WI38 (cell line): ENCODE results near the gene SF3B1.
"Not testable (repeated sequence)": the region's sequence is repeated elsewhere in the genome, so short reads cannot be mapped to it uniquely, and the experiment has no call there.

ENCODE experiments used
- H3K4me3 ChIP-seq: 2 replicates; pipeline ENCODE4 v1.5.1; 2011; ENCODE audit warnings: low read depth, mild to moderate bottlenecking, control low read depth, low read length
- TF ChIP-seq, protein P1 (sequence below): IDR thresholded peaks from 2 replicates; pipeline ENCODE4 v1.5.1; 2012; ENCODE audit warnings: low read depth, mild to moderate bottlenecking, control low read depth, low read length

Gene SF3B1

DNA sequence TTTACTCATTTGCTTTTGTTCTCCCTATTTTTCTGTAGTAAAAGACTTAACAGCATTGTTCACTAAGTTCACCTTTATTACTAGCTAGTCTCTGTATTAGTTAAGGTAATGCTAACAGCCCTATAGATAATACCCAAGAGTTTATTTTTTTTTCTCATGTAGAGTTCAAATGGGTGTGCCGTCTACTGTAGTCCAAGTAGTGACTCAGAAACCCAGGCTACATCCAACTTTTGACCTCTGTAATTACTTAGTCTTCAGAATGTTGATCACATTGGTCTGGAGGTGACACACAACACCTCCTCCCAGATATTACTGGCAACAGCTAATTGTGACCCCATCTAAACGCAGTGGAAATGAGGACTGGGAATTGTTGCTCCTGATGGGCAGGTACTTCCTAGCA is 26.2 kb upstream of the SF3B1 start:
- TF ChIP-seq, protein P1, sequence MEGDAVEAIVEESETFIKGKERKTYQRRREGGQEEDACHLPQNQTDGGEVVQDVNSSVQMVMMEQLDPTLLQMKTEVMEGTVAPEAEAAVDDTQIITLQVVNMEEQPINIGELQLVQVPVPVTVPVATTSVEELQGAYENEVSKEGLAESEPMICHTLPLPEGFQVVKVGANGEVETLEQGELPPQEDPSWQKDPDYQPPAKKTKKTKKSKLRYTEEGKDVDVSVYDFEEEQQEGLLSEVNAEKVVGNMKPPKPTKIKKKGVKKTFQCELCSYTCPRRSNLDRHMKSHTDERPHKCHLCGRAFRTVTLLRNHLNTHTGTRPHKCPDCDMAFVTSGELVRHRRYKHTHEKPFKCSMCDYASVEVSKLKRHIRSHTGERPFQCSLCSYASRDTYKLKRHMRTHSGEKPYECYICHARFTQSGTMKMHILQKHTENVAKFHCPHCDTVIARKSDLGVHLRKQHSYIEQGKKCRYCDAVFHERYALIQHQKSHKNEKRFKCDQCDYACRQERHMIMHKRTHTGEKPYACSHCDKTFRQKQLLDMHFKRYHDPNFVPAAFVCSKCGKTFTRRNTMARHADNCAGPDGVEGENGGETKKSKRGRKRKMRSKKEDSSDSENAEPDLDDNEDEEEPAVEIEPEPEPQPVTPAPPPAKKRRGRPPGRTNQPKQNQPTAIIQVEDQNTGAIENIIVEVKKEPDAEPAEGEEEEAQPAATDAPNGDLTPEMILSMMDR, result no peak
- no peak overlapping the region for H3K4me3 ChIP-seq

DNA sequence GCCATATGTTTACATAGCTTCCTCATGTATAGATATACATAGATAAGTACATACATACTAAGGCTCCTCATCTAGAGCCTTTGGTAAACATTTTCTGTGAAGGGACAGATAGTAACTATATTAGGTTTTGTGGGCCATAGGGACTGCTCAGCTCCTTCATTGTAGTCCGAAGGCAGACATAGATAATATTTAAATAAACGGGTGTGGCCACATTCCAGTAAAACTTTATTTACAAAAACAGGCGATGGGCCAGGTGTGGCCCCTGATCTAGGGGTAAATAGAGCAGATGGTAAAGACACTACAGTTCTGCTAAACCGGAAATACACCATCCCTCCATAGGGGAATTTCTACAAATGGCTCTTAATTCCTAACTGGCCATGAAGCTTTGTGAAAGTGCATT is 25.8 kb upstream of the SF3B1 start:
- no peak overlapping the region for H3K4me3 ChIP-seq
- TF ChIP-seq, protein P1, result no peak

GRCh38 chr2:197455428-197455827 is 20.6 kb upstream of the SF3B1 start:
- TF ChIP-seq, protein P1, result no peak
- no peak overlapping the region for H3K4me3 ChIP-seq

DNA sequence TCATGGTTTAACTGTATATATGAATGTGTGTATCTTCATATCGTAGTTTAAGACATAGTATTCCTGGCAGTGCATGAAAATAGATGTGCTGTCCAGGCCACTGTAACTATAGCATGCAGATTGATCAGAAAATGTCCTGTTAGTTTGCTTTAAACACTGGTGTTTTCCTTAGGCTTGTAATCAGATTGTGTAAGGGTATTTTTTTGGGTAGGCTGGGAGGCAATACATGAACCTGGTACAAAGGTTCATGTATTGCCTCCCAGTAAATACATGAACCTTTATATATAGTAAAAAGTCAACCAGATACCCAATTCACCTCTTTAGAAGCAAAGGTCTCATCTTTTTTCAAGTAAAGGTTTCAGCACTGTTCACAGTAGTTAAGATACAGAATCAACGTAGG is 20.1 kb upstream of the SF3B1 start:
- peak overlapping the region; percentile 97 for H3K4me3 ChIP-seq
- TF ChIP-seq, protein P1, result no peak

- H3K4me3 ChIP-seq, result peak overlapping the region; percentile 97
Observed at GRCh38 chr2:197453914-197454398, 19.1 kb upstream of the SF3B1 start.

GRCh38 chr2:197453123-197453913 is 18.5 kb upstream of the SF3B1 start, which contains the start of gene COQ10B:
TSS of gene COQ10B (plus strand) at chr2:197453552. CDS start at chr2:197453561, 9 bp downstream.
- TF ChIP-seq, protein P1, result 0 out of 2 replicates have a peak, but pooled peaks have one; percentile 7
- peak within 1 kb of the TSS; percentile 97 for H3K4me3 ChIP-seq

More at GRCh38 chr2:197453914-197454398, 19.1 kb upstream of the SF3B1 start:
- TF ChIP-seq, protein P1, result no peak

DNA sequence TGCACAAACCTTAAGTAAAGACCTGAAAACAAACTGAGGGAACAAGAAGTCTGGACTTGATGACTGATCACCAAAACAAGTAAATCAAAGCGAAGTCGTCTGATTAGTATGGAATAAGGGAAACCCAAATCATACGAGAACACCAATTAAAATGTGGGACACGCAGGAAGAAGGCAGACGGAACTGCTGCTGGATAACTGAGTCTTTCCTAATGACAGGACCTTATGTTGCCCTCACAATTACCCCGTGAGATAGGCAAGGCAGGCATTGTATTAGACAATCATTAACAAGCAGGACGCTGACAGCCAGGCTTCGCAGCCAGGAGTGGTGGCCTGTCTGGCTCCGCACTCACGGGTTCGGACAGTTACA is 17.9 kb upstream of the SF3B1 start:
- peak overlapping the region; percentile 97 for H3K4me3 ChIP-seq
- TF ChIP-seq, protein P1, result no peak

GRCh38 chr2:197450935-197451358 is 16.1 kb upstream of the SF3B1 start:
- not testable (repeated sequence) for H3K4me3 ChIP-seq
